Hematopoietic multipotent progenitor cell treated with erythropoietin and hydrocortisone succinate and interleukin-3 and kit ligand, for 17 days (in vitro differentiated cells): Measurements from ENCODE around the gene MBOAT1.
"Not testable (repeated sequence)": the region's sequence is repeated elsewhere in the genome, so short reads cannot be mapped to it uniquely, and the experiment has no call there.

ENCODE experiments used
- DNase-seq: peaks from one replicate; pipeline ENCODE4 v3.0.0-alpha.2; 2015; ENCODE audit warnings: low spot score

Gene MBOAT1

DNA sequence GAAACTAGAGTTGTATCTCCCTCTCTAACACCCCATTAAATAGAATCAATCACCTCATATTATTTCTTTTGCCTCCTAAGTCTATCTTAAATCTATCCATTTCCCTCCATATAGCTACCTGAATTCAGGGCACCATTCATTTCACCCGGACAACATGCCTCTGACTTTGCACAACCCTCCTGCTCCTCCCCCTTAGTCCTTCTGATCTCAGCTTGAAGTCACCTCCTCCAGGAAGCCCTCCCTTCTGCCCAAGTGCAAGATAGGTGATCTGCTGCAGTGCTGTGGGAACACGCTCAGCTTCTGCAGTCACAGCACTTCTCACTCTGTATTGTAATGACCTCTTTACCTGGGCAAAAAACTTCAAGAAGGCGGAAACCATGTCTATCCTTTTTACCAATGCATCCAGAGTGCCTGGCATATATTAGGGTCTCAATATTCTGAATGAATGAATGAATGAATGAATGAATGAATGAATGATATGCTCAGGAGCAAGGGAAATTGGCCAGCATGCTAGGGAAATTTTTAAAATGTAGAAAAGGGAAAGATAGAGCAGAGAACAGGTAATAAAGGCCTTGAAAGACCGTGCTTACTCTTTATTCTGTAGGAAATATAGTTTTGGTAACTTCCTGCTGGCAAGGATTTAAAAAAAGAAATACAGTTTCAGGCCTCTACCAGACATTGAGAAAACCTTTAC, 41.7 kb downstream of the MBOAT1 start:
- DNase-seq, result no peak

DNA sequence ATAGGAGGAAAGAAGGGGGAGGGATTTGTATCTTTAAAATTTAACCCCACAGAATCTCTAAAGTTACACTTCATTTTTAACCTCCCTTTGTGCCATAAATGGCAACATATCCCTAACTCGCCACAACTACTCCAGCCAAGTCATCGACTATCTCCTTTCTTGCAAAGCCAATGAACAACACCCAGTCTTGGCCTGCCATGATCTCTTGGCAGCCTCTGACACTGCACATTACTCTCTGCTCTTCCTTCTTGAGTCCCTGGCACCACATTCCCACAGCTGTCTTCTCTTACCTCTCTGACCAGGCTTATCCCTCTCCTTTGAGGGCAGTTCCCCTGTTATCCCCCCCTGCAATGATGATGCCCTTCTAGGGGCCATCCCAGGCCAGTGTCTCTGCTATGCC, 42.5 kb downstream of the MBOAT1 start:
- DNase-seq, result no peak

- DNase-seq, result no peak
These were observed 43.1 kb downstream of the MBOAT1 start for GRCh38 chr6:20169119-20169557.

DNA sequence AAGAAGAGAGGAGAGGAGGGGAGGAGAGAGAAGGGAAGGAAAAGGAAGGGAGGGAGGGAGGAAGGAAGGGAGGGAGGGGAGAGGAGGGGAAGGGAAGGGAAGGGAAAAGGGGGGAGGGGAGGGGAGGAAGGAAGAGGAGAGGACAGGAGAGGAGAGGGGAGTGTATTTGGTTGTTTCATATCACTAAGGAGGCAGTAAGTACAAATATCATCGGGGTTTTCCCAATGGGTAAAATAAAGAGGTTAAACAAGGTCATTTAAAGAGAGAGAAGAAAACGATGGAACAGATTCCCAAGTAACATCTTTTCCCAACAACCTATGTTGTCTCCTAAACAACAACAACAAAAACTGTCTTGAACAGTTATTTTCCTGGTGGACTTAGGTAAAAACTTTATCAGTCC, 43.6 kb downstream of the MBOAT1 start:
- DNase-seq, result no peak

GRCh38 chr6:20167601-20168000, 44.7 kb downstream of the MBOAT1 start:
- DNase-seq, result no peak

DNA sequence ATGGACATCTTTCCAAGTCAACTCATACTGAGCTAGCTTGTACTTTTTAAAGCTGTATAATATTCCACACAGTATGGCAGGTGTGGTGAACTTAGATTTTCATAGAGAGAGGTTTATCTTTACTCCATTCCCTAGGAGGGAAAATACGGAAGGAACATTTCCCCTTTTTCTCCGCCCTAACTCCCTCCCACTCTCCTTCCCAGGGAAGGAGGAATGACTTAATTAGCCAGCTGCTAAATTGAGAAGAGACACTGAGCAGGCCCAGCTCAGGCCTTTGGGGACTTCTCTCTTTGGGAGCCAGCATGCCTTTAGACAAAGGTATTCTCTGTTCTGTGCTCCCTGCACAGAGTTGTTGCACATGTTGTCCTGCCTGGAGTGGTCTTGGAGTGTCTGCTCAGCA, 46.1 kb downstream of the MBOAT1 start:
- no peak for DNase-seq

DNA sequence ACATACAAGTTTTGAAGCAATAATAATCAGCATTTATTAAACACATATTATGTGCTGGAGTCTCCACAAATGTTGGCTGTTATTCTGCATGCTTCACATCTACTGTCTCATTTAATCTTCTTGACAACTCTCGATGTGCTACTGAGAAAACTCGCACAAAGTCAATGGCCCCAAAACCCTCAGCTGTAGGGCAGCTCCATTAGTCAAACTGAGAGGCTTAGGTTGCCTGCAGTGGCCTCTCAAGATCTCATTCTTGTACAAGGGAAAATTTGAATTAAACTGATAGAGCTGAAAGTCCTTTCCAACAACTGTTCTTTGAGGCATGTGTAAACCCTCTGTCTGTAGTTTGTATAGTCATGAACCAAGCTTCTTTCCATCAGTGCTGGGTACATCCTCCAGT, 49.8 kb downstream of the MBOAT1 start:
- DNase-seq, result no peak

DNA sequence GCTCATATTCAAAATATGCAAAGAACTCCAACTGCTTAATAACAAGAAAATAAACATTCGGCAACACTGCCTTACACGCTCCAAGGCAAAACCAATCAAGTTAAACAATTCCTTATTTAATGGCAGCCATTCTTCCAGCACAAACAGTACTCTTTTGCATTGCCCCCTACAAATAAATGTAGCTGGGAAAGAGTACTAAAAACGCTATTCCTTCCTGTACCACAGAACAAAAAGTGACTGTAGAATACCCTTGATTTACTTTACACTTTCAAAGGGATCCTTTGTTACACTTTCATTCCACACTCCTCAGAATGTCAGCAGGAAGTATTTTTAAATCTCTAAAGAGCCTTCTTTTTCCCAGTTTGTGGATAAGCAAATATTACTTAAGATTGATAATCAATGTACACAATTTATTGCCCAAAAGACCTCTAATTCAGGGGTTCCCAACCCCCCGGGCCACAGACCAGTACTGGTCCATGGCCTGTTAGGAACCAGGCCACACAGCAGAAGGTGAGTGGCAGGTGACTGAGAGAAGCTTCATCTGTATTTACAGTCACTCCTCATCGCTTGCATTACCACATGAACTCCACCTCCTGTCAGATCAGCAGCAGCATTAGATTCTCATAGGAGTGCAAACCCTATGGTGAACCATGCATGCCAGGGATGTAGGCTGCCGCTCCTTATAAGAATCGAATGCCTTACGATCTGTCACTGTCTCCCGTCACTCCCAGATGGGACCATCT, 51.6 kb downstream of the MBOAT1 start:
- no peak for DNase-seq

- DNase-seq, result no peak
These were observed 52.3 kb downstream of the MBOAT1 start for GRCh38 chr6:20159781-20160540.

DNA sequence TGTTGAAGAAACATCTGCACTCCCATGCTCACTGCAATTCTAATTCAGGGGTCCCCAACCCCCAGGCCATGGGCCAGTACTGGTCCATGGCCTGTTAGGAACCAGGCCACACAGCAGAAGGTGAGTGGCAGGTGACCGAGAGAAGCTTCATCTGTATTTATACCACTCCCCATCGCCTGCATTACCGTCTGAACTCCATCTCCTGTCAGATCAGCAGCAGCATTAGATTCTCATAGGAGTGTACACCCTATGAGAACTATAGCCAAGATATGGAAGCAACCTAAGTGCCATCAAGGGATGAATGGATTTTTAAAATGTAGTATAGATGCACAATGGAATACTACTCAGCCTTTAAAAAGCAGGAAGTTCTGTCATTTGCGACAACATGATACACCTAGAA, 53.2 kb downstream of the MBOAT1 start:
- no peak for DNase-seq

DNA sequence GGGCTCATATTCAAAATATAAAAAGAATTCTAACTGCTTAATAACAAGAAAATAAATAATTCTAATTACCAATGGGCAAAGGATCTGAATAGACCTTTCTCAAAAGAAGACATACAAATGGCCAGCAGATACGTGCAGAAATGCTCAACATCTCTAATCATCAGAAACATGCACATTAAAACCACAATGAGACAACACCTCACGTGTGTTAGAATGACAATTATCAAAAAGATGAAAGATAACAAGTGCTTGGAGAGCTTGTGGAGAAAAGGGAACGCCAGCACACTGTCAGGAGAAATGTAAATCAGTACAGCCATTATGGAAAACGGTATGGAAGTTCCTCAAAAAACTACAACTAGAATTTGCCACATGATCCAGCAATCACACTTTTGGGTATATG, 53.6 kb downstream of the MBOAT1 start:
- no peak for DNase-seq

GRCh38 chr6:20156824-20157223, 55.4 kb downstream of the MBOAT1 start:
- DNase-seq, result no peak

DNA sequence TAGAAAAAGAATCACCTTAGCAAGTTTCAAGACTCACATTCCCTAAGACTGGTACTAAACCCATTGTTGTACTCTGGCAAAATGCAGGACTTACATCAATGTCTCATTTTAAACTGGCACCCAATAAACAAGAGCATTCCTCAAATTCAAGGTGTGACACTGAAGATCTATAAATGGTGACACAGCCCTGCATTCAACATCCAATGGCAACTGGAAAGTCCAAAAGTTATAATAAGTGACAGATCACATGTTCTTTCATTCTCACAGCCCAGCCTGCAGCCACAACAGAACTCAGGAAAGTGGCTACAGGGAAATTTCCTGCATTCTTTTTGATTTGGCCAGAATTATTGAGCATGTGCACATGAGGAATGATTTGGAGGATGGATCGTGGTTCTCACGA, 57.5 kb downstream of the MBOAT1 start:
- DNase-seq, result no peak

GRCh38 chr6:20153194-20153593, 59.1 kb downstream of the MBOAT1 start:
- no peak for DNase-seq

DNA sequence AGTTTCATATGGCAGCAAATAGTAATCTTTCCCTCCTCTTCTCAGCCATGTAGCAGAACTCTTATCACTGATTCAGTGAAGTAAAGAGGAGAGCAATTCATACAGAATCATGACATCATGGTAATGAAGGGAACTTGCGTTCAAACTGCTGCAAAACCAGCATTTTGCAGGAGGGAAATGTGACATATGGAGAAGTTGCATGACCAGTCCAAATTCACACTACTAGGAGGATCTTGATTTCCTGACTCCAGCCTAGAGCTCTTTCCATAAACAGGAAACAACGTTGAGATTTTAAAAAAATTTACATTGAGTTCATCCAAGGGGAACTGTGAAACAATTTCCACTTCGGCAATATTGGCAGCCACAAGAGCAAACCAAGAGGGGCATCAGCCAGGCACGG, 63.8 kb downstream of the MBOAT1 start:
- DNase-seq, result no peak

- DNase-seq, result no peak
These were observed 64.8 kb downstream of the MBOAT1 start for GRCh38 chr6:20147469-20147868.

DNA sequence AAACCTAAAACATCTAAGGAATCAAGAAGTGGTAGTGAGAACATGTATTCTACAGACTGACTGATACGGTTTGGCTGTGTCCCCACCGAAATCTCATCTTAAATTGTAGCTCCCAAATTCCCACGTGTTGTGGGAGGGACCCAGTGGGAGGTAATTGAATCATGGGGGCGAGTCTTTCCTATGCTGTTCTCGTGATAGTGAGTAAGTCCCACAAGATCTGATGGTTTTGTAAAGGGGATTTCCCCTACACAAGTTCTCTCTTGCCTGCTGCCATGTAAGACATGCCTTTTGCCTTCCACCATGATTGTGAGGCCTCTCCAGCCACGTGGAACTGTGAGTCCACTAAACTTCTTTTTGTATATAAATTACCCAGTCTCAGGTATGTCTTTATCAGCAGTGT, 65.4 kb downstream of the MBOAT1 start:
- DNase-seq, result not testable (repeated sequence)

GRCh38 chr6:20146291-20146690, 66.0 kb downstream of the MBOAT1 start:
- no peak for DNase-seq

DNA sequence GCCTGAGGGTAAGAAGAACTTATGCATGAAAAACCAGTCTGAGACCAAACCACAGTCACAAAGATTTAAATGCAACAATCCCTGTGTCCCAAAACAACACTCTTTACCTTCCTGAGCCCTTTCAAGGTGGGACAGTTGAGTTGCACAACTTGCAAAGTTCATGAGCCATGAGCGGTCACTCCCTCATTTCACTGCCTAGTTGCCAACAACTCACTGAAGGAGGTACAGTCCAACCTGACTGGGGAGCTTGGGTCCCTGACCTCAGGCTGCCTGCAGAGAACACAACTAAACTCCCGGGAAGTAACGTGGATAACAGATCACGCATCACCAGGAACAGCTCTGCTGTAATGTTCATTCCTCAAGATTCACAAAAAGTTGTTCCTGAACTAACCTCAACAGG, 69.4 kb downstream of the MBOAT1 start:
- no peak for DNase-seq

DNA sequence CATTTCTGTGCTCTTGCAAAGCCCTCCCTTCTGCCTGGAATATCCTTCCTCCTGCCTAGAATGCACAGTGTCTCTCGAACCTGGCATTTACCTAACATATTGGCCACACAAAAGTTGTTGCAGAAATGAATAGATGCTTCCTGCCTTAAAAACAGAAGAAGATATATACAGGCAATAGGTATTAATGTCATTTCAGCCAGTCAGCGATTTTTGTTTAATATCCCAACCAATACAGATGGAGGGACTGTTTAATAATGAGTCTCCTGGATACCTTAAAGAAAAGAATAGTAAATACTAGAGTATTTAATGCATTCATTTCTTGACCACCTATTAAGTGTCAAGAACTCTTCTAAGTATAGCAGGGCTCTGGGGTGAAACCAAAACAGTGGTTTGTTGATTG, 70.3 kb downstream of the MBOAT1 start:
- no peak for DNase-seq

DNA sequence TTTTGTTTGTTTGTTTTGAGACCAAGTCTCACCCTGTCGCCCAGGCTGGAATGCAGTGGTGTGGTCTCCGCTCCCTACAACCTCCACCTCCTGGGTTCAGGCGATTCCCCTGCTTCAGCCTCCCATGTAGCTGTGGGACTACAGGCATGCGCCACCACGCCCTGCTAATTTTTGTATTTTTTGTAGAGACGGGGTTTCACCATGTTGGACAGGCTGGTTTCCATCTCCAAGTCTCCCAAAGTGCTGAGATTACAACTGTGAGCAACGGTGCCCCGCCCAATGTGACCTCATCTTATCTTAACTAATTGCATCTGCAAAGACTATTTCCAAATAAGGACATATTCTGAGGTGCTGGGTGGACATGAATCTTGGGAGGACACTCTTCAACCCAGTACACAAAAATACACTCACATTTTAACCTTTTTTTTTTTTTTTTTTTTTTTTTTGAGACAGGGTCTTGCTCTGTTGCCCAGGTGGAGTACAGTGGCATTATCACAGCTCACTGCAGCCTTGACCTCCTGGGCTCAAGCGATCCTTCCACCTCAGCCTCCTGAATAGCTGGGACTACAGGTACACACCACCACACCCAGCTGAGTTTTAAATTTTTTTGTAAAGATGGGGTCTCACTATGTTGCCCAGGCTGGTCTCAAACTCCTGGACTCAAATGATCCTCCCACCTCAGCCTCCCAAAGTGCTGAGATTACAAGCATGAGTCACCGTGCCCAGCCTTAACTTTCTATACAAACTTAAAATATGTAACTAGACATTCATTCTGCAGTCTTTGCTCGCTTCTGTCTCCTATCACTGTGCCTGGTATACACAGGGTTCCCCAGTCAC, 72.9 kb downstream of the MBOAT1 start:
- not testable (repeated sequence) for DNase-seq

DNA sequence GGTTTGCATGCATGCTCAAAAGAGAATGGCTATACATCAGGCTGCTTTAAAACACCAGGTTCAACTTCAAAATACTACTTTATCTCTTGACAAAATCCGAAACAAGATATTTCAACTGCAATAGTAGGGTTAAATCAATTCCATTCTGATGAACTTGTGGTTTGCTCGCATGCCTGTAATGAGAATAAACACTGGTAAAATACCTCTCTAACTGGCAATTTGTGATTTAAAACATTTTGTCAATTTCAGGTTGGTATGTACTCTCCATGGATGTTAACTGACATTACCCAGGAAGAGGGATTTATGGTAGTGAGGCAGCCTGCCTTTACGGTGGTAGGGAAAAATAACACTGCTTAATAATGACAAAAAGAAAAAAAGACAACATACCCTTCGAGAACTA, 74.4 kb downstream of the MBOAT1 start:
- no peak for DNase-seq
